Kidney epithelial cell (primary cell): Measurements from ENCODE around the gene GPR39. TPM values are rescaled to one million over a fixed set of nuclear protein-coding genes. Genes with fewer than 3 reads are reported as not detected.

ENCODE experiments used
- DNase-seq: peaks from one replicate; pipeline ENCODE4 v3.0.0-alpha.2; 2010; ENCODE audit warnings: low read depth
- H3K27me3 ChIP-seq: 2 replicates; pipeline ENCODE4 v1.6.0; 2011; ENCODE audit warnings: low read length; ENCODE audit not compliant: control insufficient read depth, insufficient read depth
- H3K36me3 ChIP-seq: 2 replicates; pipeline ENCODE4 v1.5.1; 2011; ENCODE audit warnings: low read length; ENCODE audit not compliant: control insufficient read depth, insufficient read depth
- H3K4me3 ChIP-seq: 2 replicates; pipeline ENCODE4 v1.5.1; 2011; ENCODE audit warnings: low read depth, mild to moderate bottlenecking, control low read depth, low read length
- total RNA-seq: library from RNA; depleted of rRNA; stranded (reverse); fragments of >200 nt; gene quantifications from 2 replicates; pipeline ENCODE4 v1.2.3, GENCODE V29; 2015
- TF ChIP-seq, protein P1 (sequence below): IDR thresholded peaks from 2 replicates; pipeline ENCODE4 v1.5.1; 2011; ENCODE audit warnings: mild to moderate bottlenecking, moderate library complexity, low read length, control low read depth, inconsistent platforms; ENCODE audit not compliant: insufficient read depth, poor library complexity, severe bottlenecking

Gene GPR39
- total RNA-seq, 1 donor from 2014 or later: 5.9 TPM

DNA sequence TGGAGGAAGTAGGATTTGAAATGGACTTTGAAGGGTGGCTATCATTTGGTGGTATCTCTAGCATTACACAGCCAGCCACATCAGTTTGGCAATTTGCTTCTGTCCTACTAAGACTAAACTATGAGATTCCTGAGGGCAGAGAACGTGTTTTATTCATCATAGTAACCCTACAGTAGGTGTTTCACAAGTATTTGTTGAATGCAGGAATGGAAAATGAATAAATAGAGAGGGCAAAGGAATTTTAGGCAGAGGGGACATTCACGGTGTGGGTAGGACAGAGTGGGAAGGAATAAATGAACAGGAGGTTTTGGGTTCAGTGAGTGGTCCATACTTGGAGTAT lies 15.7 kb upstream of the GPR39 start:
- no peak overlapping the region for H3K4me3 ChIP-seq
- TF ChIP-seq, protein P1, sequence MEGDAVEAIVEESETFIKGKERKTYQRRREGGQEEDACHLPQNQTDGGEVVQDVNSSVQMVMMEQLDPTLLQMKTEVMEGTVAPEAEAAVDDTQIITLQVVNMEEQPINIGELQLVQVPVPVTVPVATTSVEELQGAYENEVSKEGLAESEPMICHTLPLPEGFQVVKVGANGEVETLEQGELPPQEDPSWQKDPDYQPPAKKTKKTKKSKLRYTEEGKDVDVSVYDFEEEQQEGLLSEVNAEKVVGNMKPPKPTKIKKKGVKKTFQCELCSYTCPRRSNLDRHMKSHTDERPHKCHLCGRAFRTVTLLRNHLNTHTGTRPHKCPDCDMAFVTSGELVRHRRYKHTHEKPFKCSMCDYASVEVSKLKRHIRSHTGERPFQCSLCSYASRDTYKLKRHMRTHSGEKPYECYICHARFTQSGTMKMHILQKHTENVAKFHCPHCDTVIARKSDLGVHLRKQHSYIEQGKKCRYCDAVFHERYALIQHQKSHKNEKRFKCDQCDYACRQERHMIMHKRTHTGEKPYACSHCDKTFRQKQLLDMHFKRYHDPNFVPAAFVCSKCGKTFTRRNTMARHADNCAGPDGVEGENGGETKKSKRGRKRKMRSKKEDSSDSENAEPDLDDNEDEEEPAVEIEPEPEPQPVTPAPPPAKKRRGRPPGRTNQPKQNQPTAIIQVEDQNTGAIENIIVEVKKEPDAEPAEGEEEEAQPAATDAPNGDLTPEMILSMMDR: no peak
- no peak for DNase-seq

DNA sequence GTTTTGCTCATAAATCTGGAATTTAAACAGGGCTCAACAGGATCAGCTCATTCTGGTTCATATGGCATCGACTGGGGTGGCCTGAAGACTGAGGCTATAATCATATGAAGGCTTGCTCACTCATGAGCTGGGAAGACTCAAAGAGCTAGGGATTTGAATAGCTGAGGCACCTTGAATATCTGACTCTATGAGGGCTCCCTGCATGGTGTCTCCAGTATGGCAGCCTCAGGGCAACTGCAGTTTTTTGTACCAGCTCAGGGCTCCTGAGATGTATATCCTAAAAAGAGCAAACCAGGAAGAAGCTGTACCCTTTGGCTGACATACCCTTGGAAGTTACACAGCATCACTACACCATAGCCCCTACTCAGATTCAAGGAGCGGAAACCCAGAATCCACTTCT lies 15.3 kb upstream of the GPR39 start:
- no peaks in the 10 kb centered on the region for H3K27me3 ChIP-seq
- DNase-seq: no peak
- no peak overlapping the region for H3K4me3 ChIP-seq
- TF ChIP-seq, protein P1: no peak
- H3K36me3 ChIP-seq: no peaks in the 10 kb centered on the region

More for the DNA sequence above, 15.7 kb upstream of the GPR39 start:
- H3K27me3 ChIP-seq: no peaks in the 10 kb centered on the region
- H3K36me3 ChIP-seq: no peaks in the 10 kb centered on the region

DNA sequence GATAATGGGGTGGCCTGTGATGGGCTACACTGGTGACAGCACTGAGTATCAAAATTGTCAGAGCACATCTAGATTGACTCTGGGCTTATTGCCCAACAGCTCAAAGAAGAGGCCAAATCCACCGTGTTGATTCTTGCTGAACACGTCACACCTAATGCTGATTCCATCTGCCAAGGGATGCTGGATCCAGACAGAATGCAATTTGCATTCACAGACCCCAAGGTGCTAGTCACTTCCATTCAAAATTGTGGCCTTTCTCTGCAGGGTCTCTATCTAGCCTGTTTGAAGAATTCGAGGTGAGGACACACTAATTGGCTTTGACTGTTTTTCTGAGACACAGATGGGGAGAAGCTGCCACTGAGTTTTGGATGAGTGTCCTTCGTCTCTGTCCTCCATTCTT lies 13.5 kb upstream of the GPR39 start:
- Histone ChIP-seq H3K36me3 (no peaks in the 10 kb centered on the region), H3K4me3 (no peak overlapping the region), H3K27me3 (no peaks in the 10 kb centered on the region)
- no peak for DNase-seq
- TF ChIP-seq, protein P1: no peak

DNA sequence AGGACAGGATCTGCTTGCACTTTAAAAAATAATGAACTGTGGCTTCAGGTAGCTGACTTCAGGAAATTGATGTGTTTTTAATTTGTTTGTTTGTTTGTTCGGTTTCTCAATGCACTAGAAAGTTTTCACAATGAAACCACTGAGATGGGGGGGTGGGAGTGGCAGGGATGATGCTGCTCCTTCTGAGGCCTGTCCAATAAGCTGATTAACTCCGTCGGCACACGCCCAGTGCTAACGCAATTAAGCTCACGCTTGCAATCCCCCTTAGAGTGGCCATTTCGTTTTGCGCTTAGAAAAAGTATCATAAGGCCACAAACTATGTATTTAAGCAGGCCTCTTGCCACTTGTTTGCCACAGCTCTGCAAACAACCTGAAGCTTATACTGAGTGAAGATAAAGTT lies 12.5 kb upstream of the GPR39 start:
- Histone ChIP-seq H3K36me3 (no peaks in the 10 kb centered on the region), H3K4me3 (no peak overlapping the region), H3K27me3 (no peaks in the 10 kb centered on the region)
- TF ChIP-seq, protein P1: no peak
- no peak for DNase-seq

DNA sequence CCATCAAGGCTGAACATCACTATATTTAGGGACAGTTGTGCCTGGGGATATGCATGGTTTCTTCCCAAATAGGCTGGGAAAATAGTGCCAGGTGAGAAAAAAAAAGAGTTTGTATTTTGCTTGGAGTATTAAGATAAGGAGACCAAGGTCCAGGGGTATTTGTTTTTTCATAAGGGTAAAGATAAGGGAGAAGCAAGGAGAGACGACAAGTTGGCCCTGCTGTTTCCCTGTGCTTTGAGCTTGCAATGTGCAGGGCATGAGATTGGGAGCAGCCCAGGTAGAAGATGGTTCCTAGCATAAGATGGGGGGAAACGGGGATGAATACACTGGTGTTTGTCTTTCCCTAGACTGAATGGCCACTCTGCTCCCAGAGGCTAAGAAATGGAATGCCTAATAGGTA lies 8.8 kb upstream of the GPR39 start:
- H3K27me3 ChIP-seq: no peaks in the 10 kb centered on the region
- H3K4me3 ChIP-seq: no peak overlapping the region
- DNase-seq: no peak
- TF ChIP-seq, protein P1: no peak
- no peaks in the 10 kb centered on the region for H3K36me3 ChIP-seq

DNA sequence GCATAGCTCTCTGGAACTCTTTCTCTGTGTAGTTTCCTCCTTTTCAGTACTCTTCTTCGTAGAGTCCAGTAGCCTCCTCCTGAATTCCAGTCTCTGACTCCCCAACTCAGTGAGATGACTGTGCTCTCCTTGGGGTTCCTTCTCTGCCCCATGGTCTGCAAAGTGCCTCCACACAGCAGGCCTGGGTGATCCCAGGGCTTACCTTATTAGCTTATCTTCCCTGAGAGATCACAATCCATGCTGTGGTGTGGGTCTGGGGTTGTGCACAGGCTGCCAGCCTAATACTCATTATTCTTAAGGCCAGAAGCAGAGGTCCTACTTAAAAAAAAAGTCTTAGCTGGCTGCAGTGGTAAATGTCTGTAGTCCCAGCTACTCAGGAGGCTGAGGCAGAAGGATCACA lies 4.6 kb upstream of the GPR39 start:
- no peak overlapping the region for H3K4me3 ChIP-seq
- TF ChIP-seq, protein P1: no peak
- no peak for DNase-seq
- no peaks in the 10 kb centered on the region for H3K27me3 ChIP-seq
- H3K36me3 ChIP-seq: no peaks in the 10 kb centered on the region
